Measurements from ENCODE around the gene CCL26.

- TF ChIP-seq CTCF (conservative IDR thresholded peaks at IDR 0.05; ENCODE audit: low read depth in 2 of 2) (no peak), EZH2 (IDR thresholded peaks at IDR 0.05; ENCODE audit: low read depth, unreplicated experiment) (no peak), POLR2AphosphoS5 (IDR thresholded peaks at IDR 0.05; ENCODE audit: low read depth) (no peak), REST (IDR thresholded peaks at IDR 0.05; ENCODE audit: unreplicated experiment) (no peak), EZH2phosphoT487 (IDR thresholded peaks at IDR 0.05; ENCODE audit: unreplicated experiment) (no peak), ZNF331 (CRISPR knock-in tag; IDR thresholded peaks at IDR 0.05; ENCODE audit: low read depth) (no peak), CREB1 (CRISPR knock-in tag; IDR thresholded peaks at IDR 0.05; ENCODE audit: low read depth) (no peak), ZNF462 (CRISPR knock-in tag; IDR thresholded peaks at IDR 0.05) (no peak), JUNB (IDR thresholded peaks at IDR 0.05; ENCODE audit: unreplicated experiment) (no peak)
- TF ChIP-seq, protein P1, sequence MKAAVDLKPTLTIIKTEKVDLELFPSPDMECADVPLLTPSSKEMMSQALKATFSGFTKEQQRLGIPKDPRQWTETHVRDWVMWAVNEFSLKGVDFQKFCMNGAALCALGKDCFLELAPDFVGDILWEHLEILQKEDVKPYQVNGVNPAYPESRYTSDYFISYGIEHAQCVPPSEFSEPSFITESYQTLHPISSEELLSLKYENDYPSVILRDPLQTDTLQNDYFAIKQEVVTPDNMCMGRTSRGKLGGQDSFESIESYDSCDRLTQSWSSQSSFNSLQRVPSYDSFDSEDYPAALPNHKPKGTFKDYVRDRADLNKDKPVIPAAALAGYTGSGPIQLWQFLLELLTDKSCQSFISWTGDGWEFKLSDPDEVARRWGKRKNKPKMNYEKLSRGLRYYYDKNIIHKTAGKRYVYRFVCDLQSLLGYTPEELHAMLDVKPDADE (IDR thresholded peaks at IDR 0.05), result no peak
Measured at GRCh38 chr7:75740846-75741497, 31.0 kb downstream of the CCL26 start.

All from GM23338 (cell line).